HG03521 (cell line): ENCODE results near the gene PSMB11.

Experiments
- ATAC-seq: cut with Tn5 transposase; IDR thresholded peaks from one replicate; pipeline ENCODE4 v1.9.1; 2021; ENCODE audit warnings: mild to moderate bottlenecking, moderate library complexity; ENCODE audit not compliant: unreplicated experiment

PSMB11 gene

GRCh38 chr14:23043145-23043544 lies 1.1 kb downstream of the PSMB11 start:
- no peak for ATAC-seq

DNA sequence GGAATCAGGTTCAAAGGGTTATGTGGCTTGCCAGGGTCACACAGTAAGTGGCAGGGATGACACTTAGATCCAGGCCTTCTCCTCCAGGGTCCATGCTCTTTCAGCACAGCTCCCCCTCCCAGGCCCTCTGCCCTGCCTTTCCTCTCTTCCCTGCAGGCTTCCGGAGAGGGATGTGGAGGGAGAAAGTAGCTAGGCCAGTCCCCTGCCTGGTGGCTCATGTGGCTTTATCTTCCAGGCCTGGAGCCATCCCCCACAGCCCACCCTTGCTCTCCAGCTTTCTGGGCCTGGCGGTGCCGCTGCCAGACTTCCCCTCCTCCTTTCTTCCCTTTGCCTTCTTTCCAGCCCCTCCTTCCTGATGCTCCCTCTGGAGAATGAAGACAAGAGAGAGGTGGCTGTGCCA lies 1.7 kb downstream of the PSMB11 start:
- no peak for ATAC-seq

GRCh38 chr14:23044840-23045239 lies 2.8 kb downstream of the PSMB11 start:
- no peak for ATAC-seq

- no peak for ATAC-seq
These were observed 3.7 kb downstream of the PSMB11 start for GRCh38 chr14:23045419-23046357.

DNA sequence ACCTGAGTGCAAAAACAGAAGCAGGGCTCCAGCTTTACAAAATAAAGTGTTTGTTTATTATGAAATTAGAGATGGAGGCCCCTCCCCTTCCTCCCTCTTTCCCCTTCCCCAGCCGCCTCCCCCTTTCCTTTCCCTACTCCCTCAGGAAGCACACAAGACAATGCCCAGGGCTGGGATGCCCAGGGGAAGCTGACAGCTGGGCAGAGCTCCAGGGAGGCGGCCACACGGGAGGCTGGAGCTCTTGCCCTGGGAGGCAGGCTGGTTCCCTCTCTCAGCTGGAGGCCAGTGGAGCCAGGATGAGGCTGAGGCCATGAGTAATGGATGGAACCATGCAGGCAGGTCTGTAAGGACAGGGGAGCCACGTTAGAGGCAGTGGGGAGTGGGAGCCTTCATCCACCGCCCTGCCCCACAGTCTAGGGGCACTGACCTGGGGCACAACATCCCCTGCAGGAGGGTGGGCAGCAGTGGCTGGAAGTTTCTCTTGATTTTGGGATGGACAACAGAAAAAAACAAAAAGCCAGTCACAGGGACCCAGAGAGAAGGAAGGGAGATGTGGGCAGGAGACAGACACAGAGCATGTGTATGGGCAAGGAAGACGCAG lies 5.1 kb downstream of the PSMB11 start:
- ATAC-seq: no peak

GRCh38 chr14:23047751-23048693 lies 6.0 kb downstream of the PSMB11 start:
- ATAC-seq: no peak

- no peak for ATAC-seq
These were observed 7.0 kb downstream of the PSMB11 start for GRCh38 chr14:23049011-23049410.

- no peak for ATAC-seq
These were observed 9.4 kb downstream of the PSMB11 start for GRCh38 chr14:23051141-23052057.

- ATAC-seq: no peak
These were observed 10.2 kb downstream of the PSMB11 start for GRCh38 chr14:23052182-23052623.

- no peak for ATAC-seq
These were observed 10.7 kb downstream of the PSMB11 start for GRCh38 chr14:23052671-23053070.

DNA sequence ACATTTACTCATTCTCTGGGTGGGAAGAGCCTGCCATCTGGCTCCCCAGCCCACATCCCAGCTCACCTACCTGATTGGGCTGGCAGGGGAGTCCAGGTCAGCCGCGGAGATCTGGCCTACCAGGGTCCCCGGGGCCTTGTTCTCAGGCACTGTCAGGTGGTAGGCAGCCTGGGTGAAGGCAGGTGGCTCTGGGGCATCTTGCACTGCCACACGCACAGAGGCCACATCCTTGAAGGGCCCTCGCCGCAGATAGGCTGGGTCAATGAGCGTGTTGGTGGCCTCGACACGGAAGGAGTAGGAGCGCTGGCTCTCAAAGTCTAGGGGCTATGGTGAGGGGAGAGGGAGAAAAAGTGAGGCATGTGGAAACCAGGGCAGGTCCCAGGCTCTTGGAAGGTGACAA lies 11.4 kb downstream of the PSMB11 start:
- no peak for ATAC-seq

- no peak for ATAC-seq
These were observed 12.2 kb downstream of the PSMB11 start for GRCh38 chr14:23054000-23054811.

DNA sequence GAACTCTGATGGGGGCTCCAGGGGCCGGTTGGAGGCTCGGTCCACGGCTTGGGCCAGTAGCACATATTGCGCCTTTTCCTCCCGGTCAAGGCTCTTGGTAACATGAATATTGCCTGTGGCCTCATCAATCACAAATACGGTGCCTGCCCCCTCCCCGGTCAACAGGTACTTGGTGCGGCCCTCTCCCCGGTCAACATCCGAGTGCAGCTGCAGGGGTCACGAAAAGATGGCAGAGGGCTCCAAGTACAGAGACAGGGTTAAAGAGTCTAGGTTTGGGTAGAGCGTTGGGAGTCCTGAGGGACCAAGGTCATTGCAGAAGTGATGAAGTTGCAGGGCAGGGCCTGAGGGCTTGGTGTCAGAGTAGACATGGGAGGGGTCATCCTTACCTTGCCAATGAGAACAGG lies 13.1 kb downstream of the PSMB11 start:
- no peak for ATAC-seq

- no peak for ATAC-seq
These were observed 13.7 kb downstream of the PSMB11 start for GRCh38 chr14:23055621-23056144.

DNA sequence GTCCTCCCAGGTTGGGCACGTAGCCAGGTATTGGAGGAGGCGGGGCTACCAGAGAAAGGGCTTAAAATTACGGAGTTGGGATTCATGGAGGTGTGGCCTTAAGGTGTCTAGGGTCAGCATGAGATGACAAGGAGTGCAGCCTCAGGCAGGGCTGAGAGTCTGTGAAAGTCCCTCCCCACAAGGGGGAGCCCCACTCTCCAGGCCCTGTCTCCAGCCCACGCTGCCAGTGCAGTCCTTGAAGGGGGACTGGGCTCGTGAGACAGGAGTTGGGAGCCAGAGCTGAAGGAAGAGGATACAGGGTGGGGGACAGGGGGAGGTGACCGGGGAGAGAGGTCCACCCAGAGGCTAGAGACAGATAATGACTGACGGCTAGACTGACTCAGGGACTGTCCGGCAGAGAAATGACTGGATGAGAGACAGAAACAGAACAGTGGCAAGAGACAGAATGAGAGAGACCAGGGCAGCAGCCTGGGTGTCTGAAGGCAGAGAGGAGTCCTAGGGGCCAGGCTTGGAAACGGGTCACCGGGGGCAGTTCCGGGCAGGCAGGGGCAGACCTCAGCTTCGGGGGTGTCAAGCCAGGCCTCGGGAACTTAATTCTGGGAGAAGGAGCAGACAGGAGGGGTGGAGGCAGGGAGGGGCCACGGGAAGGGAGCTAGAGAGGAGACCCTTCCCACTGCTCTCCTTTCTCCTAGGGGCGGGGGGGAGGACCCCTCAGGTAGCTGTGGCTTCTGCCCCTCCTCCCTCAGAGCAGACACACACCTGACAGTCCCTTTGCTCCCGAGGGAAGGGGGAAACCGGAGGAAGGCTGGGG lies 14.3 kb downstream of the PSMB11 start:
- ATAC-seq: no peak

GRCh38 chr14:23056956-23057756 lies 15.1 kb downstream of the PSMB11 start, which contains the start of gene CDH24:
CDH24 (minus strand) TSS chr14:23057520; CDS start chr14:23055733, 1,787 bp downstream.
- ATAC-seq: peak; percentile 43
